ENCODE data around the gene LGSN.
"Not testable (repeated sequence)": the region's sequence is repeated elsewhere in the genome, so short reads cannot be mapped to it uniquely, and the experiment has no call there.

DNA sequence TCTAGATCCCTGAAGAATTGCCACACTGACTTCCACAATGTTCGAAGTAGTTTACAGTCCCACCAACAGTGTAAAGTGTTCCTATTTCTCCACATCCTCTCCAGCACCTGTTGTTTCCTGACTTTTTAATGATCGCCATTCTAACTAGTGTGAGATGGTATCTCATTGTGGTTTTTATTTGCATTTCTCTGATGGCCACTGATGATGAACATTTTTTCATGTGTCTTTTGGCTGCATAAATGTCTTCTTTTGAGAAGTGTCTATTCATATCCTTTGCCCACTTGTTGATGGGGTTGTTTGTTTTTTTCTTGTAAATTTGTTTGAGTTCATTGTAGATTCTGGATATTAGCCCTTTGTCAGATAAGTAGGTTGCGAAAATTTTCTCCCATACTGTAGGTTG lies 37.6 kb upstream of the LGSN start:
- not testable (repeated sequence) for TF ChIP-seq MYNN (CRISPR knock-in tag; IDR thresholded peaks at IDR 0.05; ENCODE audit: low read depth); JUND (CRISPR knock-in tag; IDR thresholded peaks at IDR 0.05); ZFP36 (IDR thresholded peaks at IDR 0.05; ENCODE audit: borderline replicate concordance, low read depth, low read length, partially characterized antibody); RFX5 (IDR thresholded peaks at IDR 0.05; ENCODE audit: low read depth, low read length); ZBTB33 (CRISPR knock-in tag; IDR thresholded peaks at IDR 0.05); POLR2AphosphoS5 (IDR thresholded peaks at IDR 0.05; ENCODE audit: low read depth, low read length)
- TF ChIP-seq, protein P1, sequence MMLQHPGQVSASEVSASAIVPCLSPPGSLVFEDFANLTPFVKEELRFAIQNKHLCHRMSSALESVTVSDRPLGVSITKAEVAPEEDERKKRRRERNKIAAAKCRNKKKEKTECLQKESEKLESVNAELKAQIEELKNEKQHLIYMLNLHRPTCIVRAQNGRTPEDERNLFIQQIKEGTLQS (CRISPR knock-in tag; IDR thresholded peaks at IDR 0.05), result not testable (repeated sequence)
- TF ChIP-seq, protein P2, sequence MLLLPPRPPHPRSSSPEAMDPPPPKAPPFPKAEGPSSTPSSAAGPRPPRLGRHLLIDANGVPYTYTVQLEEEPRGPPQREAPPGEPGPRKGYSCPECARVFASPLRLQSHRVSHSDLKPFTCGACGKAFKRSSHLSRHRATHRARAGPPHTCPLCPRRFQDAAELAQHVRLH (CRISPR knock-in tag; IDR thresholded peaks at IDR 0.05; ENCODE audit: borderline replicate concordance, low read depth), result not testable (repeated sequence)

Measured in HepG2 (cell line).